HCT116 (cell line): ENCODE results near the gene KCTD14. TPM values are rescaled to one million over a fixed set of nuclear protein-coding genes. Genes with fewer than 3 reads are reported as not detected.

ENCODE experiments used
- ATAC-seq: fragments of 200-7000 bp; cut with Tn5 transposase; 2 replicates; pipeline ENCODE4 v1.9.1; 2020; ENCODE audit warnings: mild to moderate bottlenecking, moderate library complexity
- BruUV-seq: library from RNA; stranded (reverse); fragments of 400-500 nt; replicated peaks from 2 replicates; lab custom pipeline; 2021; lab: Mats Ljungman, UMichigan
- CTCF ChIA-PET: fragments of 300-600 bp; sonication (Branson Sonifier 250); formaldehyde crosslinking; loops from one replicate; lab custom pipeline; 2021; ENCODE audit warnings: antibody characterized with exemption; lab: Charles Lee
- POLR2A ChIA-PET: fragments of 300-600, 350-600 bp; sonication (Branson Sonifier 250); formaldehyde crosslinking; loops from one replicate; lab custom pipeline; 2021; ENCODE audit warnings: antibody characterized with exemption; lab: Charles Lee
- RAD21 ChIA-PET, 2 experiments: fragments of 300-600 bp; sonication (Branson Sonifier 250); formaldehyde crosslinking; loops; one replicate each; lab custom pipeline; 2023; ENCODE audit warnings: low total read pairs in 2 of 2; ENCODE audit not compliant: uncharacterized antibody in 2 of 2, unreplicated experiment in 2 of 2, low non-redundant PET in 1 of 2; lab: Charles Lee
- DNase-seq: peaks from one replicate; pipeline ENCODE4 v3.0.0-alpha.2; 2010; ENCODE audit warnings: low read depth, low spot score
- H2AFZ ChIP-seq: fragments of 200-600 bp; shearing (Covaris generic), sonication (generic); 2 replicates; pipeline ENCODE4 v1.6.1; 2017; ENCODE audit warnings: low read depth, mixed run types, mixed read lengths, antibody characterized with exemption, low read length; ENCODE audit not compliant: poor library complexity, severe bottlenecking
- H3K27ac ChIP-seq: 2 replicates; pipeline ENCODE4 v1.5.1; 2012; ENCODE audit warnings: low read depth, low read length
- H3K27me3 ChIP-seq: fragments of 200-600 bp; sonication (generic); 2 replicates; pipeline ENCODE4 v1.6.1; 2016; ENCODE audit warnings: mixed run types, low read length, mixed read lengths; ENCODE audit not compliant: insufficient read depth
- H3K36me3 ChIP-seq, 2 experiments: fragments of 200-500 bp in 1 of 2; fragments of 200-600 bp in 1 of 2; sonication (Bioruptor generic) in 1 of 2; sonication (generic) in 1 of 2; 2 replicates each; pipeline versions ENCODE4 v1.5.1 to v1.6.1; 2014 to 2016; ENCODE audit warnings: low read length in 2 of 2, inconsistent platforms in 1 of 2, mixed read lengths in 1 of 2, mixed run types in 1 of 2; ENCODE audit not compliant: insufficient read depth in 2 of 2, control insufficient read depth in 1 of 2
- H3K4me1 ChIP-seq, 2 experiments: fragments of 200-600 bp in 1 of 2; sonication (generic) in 1 of 2; 2 replicates each; pipeline versions ENCODE4 v1.5.1 to v1.6.1; 2012 to 2017; ENCODE audit warnings: low read length in 2 of 2, inconsistent platforms in 1 of 2, mild to moderate bottlenecking in 1 of 2, mixed read lengths in 1 of 2, mixed run types in 1 of 2, moderate library complexity in 1 of 2; ENCODE audit not compliant: insufficient read depth in 2 of 2, control insufficient read depth in 1 of 2
- H3K4me2 ChIP-seq: fragments of 200-600 bp; sonication (generic); 2 replicates; pipeline ENCODE4 v1.6.1; 2017; ENCODE audit warnings: mixed run types, low read length, mixed read lengths
- H3K4me3 ChIP-seq, 2 experiments: fragments of 200-600 bp in 1 of 2; sonication (generic) in 1 of 2; replicated peaks in 1 of 2; 2 replicates each; pipeline ENCODE4 v1.5.1; 2011 to 2016; ENCODE audit warnings: low read length in 2 of 2, control low read depth in 1 of 2, low read depth in 1 of 2, mild to moderate bottlenecking in 1 of 2, mixed read lengths in 1 of 2, mixed run types in 1 of 2
- H3K79me2 ChIP-seq: fragments of 200-600 bp; sonication (generic); 2 replicates; pipeline ENCODE4 v1.6.1; 2017; ENCODE audit warnings: mild to moderate bottlenecking, mixed run types, low read length, moderate library complexity, mixed read lengths; ENCODE audit not compliant: insufficient read depth
- H3K9ac ChIP-seq: fragments of 200-600 bp; sonication (generic); 2 replicates; pipeline ENCODE4 v1.6.1; 2016; ENCODE audit warnings: low read length, mixed read lengths
- H3K9me2 ChIP-seq: fragments of 200-600 bp; sonication (generic), shearing (Covaris generic); 2 replicates; pipeline ENCODE4 v1.6.1; 2017; ENCODE audit warnings: mixed run types, mild to moderate bottlenecking, moderate library complexity; ENCODE audit not compliant: insufficient read depth
- H3K9me3 ChIP-seq, 2 experiments: fragments of 200-500 bp in 1 of 2; fragments of 200-600 bp in 1 of 2; sonication (Bioruptor generic) in 1 of 2; sonication (generic) in 1 of 2; 2 replicates each; pipeline ENCODE4 v1.6.1; 2014 to 2017; ENCODE audit warnings: low read length in 2 of 2, mixed read lengths in 2 of 2, inconsistent platforms in 1 of 2, low read depth in 1 of 2, mild to moderate bottlenecking in 1 of 2, mixed run types in 1 of 2, moderate library complexity in 1 of 2; ENCODE audit not compliant: control insufficient read depth in 1 of 2, insufficient read depth in 1 of 2
- H4K20me1 ChIP-seq: fragments of 200-600 bp; sonication (generic), shearing (Covaris generic); 2 replicates; pipeline ENCODE4 v1.6.1; 2017; ENCODE audit warnings: mixed run types, mild to moderate bottlenecking, moderate library complexity; ENCODE audit not compliant: insufficient read depth
- ATF3 ChIP-seq: IDR thresholded peaks from 2 replicates; pipeline ENCODE4 v1.6.1; 2012
- CBX3 ChIP-seq: IDR thresholded peaks from 2 replicates; pipeline ENCODE4 v1.6.1; 2012; ENCODE audit warnings: low read depth
- CEBPB ChIP-seq: IDR thresholded peaks from 2 replicates; pipeline ENCODE4 v1.6.1; 2012; ENCODE audit warnings: low read depth
- EGR1 ChIP-seq: IDR thresholded peaks from 2 replicates; pipeline ENCODE4 v1.6.1; 2012; ENCODE audit warnings: low read depth
- ELF1 ChIP-seq: IDR thresholded peaks from 2 replicates; pipeline ENCODE4 v1.6.1; 2012; ENCODE audit warnings: low read depth, borderline replicate concordance
- EZH2 ChIP-seq: fragments of 200-600 bp; sonication (generic); IDR thresholded peaks from 2 replicates; pipeline ENCODE4 v1.6.1; 2017; ENCODE audit warnings: antibody characterized with exemption, mixed run types
- POLR2A ChIP-seq: IDR thresholded peaks from 2 replicates; pipeline ENCODE4 v1.7.0; 2011; ENCODE audit warnings: borderline replicate concordance; ENCODE audit not compliant: insufficient read depth, insufficient read length; ENCODE audit errors: extremely low read depth
- POLR2AphosphoS5 ChIP-seq: IDR thresholded peaks from 2 replicates; pipeline ENCODE4 v1.6.1; 2011; ENCODE audit warnings: mild to moderate bottlenecking, low read depth, low read length, moderate library complexity
- SIN3A ChIP-seq: IDR thresholded peaks from 2 replicates; pipeline ENCODE4 v1.6.1; 2012; ENCODE audit warnings: low read depth
- SP1 ChIP-seq: IDR thresholded peaks from 2 replicates; pipeline ENCODE4 v1.6.1; 2012; ENCODE audit warnings: low read depth
- SRF ChIP-seq: IDR thresholded peaks from 2 replicates; pipeline ENCODE4 v1.6.1; 2012; ENCODE audit warnings: low read depth
- TCF7L2 ChIP-seq: IDR thresholded peaks from 2 replicates; pipeline ENCODE4 v1.7.0; 2011; ENCODE audit warnings: borderline replicate concordance, inconsistent platforms; ENCODE audit not compliant: insufficient read depth, insufficient read length; ENCODE audit errors: extremely low read depth
- ZFX ChIP-seq: fragments of 450-650 bp; IDR thresholded peaks from 2 replicates; pipeline ENCODE4 v1.6.1; 2017
- intact Hi-C: fragments of 100-400 bp; cut with micrococcal nuclease; formaldehyde crosslinking; loops from 2 replicates; pipeline ENCODE4 v1.10.0; 2022
- total RNA-seq: library from RNA; stranded (reverse); gene quantifications from one replicate; pipeline ENCODE4 v1.2.1, GENCODE V29; 2021; ENCODE audit not compliant: unreplicated experiment
- TF ChIP-seq, protein P1 (sequence below), 3 experiments: fragments of 200-600 bp in 1 of 3; sonication (generic) in 1 of 3; IDR thresholded peaks in 2 of 3; conservative IDR thresholded peaks in 1 of 3; 2 replicates each; pipeline ENCODE4 v1.5.1; 2012 to 2017; ENCODE audit warnings: low read depth in 2 of 3, low read length in 2 of 3, antibody characterized with exemption in 1 of 3, borderline replicate concordance in 1 of 3, control low read depth in 1 of 3, mild to moderate bottlenecking in 1 of 3, mixed read lengths in 1 of 3, mixed run types in 1 of 3, moderate library complexity in 1 of 3; ENCODE audit not compliant: insufficient read depth in 1 of 3

KCTD14 gene
- total RNA-seq, 1 experiment from 2014 or later, result 15.2 TPM

GRCh38 chr11:78063440-78064181 is 40.5 kb upstream of the KCTD14 start, which contains the start of gene THRSP:
Gene THRSP, plus strand, starts transcription at chr11:78063861. Its CDS starts 21 bp downstream, at chr11:78063882.
- no peaks in the 10 kb centered on the region for H3K27me3 ChIP-seq
- no peak within 1 kb of the TSS for H3K4me3 ChIP-seq
- no peak within 1 kb of the TSS for H3K27ac ChIP-seq
- H3K79me2 ChIP-seq, result no peaks in the 10 kb centered on the region
- TF ChIP-seq POLR2A (no peak), SRF (no peak), CEBPB (no peak), CBX3 (no peak), POLR2AphosphoS5 (no peak), TCF7L2 (no peak), ZFX (no peak), SP1 (no peak), SIN3A (no peak), EZH2 (no peak), ATF3 (no peak), ELF1 (no peak), EGR1 (no peak)
- TF ChIP-seq, protein P1, sequence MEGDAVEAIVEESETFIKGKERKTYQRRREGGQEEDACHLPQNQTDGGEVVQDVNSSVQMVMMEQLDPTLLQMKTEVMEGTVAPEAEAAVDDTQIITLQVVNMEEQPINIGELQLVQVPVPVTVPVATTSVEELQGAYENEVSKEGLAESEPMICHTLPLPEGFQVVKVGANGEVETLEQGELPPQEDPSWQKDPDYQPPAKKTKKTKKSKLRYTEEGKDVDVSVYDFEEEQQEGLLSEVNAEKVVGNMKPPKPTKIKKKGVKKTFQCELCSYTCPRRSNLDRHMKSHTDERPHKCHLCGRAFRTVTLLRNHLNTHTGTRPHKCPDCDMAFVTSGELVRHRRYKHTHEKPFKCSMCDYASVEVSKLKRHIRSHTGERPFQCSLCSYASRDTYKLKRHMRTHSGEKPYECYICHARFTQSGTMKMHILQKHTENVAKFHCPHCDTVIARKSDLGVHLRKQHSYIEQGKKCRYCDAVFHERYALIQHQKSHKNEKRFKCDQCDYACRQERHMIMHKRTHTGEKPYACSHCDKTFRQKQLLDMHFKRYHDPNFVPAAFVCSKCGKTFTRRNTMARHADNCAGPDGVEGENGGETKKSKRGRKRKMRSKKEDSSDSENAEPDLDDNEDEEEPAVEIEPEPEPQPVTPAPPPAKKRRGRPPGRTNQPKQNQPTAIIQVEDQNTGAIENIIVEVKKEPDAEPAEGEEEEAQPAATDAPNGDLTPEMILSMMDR (IDR thresholded peaks at IDR 0.05 in 2 of 3, conservative IDR thresholded peaks at IDR 0.05 in 1 of 3; ENCODE audit: borderline replicate concordance in 1 of 3, insufficient read depth in 1 of 3, low read depth in 2 of 3, low read length in 2 of 3), result no peak
- no peaks in the 10 kb centered on the region for H3K9me3 ChIP-seq
- H3K4me1 ChIP-seq, result no peaks in the 10 kb centered on the region
- intact Hi-C loops, result no loop called here
- ChIA-PET RAD21 (no interaction called here), CTCF (no interaction called here), POLR2A (no interaction called here)
- DNase-seq (no peak), ATAC-seq (no peak)
- H3K36me3 ChIP-seq, result no peaks in the 10 kb centered on the region; a peak in 1 of 4 replicates
- no peaks in the 10 kb centered on the region for H3K9me2 ChIP-seq
- no peak within 1 kb of the TSS for H2AFZ ChIP-seq
- H4K20me1 ChIP-seq, result no peaks in the 10 kb centered on the region
- no peak within 1 kb of the TSS for H3K9ac ChIP-seq
- no TSS peak for BruUV-seq
- no peak within 1 kb of the TSS for H3K4me2 ChIP-seq
